Frontal cortex (tissue), 4 donors: ENCODE measurements around the gene PALLD. TPM values are rescaled to one million over a fixed set of nuclear protein-coding genes. Genes with fewer than 3 reads are reported as not detected.

Experiments
- DNase-seq, 2 donors: peaks; one replicate each; pipeline ENCODE4 v3.0.0; 2012; ENCODE audit warnings: low spot score in 2 of 2
- FAIRE-seq: peaks from 2 replicates; lab custom pipeline; 2012; peaks lifted over from hg19 to GRCh38; lab: Jason Lieb, UNC
- total RNA-seq: library from RNA; depleted of rRNA; stranded (reverse); fragments of >200 nt; gene quantifications from one replicate; pipeline ENCODE4 v1.2.3, GENCODE V29; 2014
- donor health status: control.
- donor health status: control.
- donor health status: control.

The PALLD gene
- total RNA-seq, 1 donor from 2014 or later: 17.1 TPM

GRCh38 chr4:168737806-168738172 lies 240.9 kb downstream of the PALLD start:
- DNase-seq (no peak), FAIRE-seq (no peak)

- no peak for DNase-seq
- no peak for FAIRE-seq
Observed at GRCh38 chr4:168739886-168740285, 243.0 kb downstream of the PALLD start.

DNA sequence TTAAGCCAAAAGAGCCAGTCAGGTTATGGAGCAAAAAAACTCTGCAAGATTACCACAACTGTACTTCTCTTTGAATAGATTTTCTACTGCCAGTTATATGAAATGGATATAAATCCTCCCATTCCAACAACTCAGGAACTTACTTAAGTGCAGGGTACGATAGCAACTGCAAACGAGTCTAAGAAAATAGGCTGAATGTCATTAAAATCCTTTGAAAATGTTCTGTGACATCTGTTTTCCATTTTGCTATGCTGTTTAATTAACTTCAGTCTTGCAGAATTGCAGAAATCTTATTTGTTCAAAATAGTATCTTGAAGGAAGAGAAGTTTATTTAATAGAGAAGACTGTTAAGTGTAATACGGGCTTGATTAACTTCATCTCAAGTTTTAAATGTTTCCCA lies 243.8 kb downstream of the PALLD start:
- FAIRE-seq: no peak
- no peak for DNase-seq

GRCh38 chr4:168741281-168742173 lies 244.7 kb downstream of the PALLD start:
- FAIRE-seq: no peak
- peak in 1 of 2 donors; percentile 10 for DNase-seq

DNA sequence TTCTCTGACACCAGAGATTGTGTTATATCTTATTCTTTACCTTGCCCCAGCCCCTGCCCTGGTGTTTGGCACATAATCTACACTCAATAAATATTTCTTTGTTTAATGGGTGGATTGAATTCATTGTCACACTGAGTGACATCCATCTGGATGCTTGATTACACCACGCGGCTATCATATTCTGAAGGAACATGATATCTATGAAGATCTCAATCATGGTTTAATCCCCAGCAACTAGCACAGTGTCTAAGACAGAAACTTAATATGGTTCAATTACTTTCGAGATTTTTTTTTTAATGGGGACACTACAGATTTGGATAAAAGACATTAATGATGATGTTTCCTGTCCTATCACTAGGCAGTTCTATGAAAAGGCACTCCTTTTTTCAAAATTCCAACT lies 246.3 kb downstream of the PALLD start:
- no peak for FAIRE-seq
- DNase-seq: no peak

DNA sequence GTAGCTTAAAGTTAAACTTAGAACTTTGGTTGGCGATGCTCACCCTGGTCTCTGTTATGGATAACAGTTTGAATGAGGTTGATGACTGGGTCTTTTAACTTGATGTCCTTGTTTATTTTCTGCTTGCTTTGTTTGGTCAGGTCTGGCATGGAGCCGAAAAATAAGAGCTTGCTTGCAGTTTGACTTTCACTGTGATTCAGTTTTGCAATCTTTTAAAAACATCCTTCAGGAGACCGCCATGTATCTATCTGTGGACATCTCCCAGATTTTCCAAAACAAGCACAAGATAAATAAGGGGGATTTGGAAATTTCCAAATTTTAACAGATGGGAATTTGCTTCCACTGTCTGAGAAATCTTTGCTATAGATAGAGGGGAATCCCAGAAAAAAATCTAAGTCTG lies 246.7 kb downstream of the PALLD start:
- DNase-seq (no peak), FAIRE-seq (no peak)

DNA sequence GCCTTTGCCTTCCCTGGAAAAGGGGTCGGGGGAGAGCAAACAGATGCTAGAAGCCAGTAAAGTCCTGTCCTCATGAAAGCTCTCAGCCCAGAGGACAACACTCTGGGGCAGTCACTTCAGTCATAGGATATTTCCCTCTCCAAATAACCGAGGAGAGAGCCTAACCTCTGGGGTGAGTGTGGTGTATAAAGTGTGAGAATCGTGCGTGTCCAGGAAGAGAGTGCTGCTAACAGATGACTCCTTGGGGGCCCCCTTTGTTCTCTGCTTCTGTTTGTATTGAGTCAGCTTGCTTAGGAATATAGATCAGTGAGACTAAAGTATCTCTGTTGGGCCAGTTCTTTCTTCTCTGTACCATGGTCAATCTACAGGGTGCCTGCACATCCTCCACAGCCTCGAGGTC lies 247.2 kb downstream of the PALLD start:
- DNase-seq: no peak
- FAIRE-seq: no peak

DNA sequence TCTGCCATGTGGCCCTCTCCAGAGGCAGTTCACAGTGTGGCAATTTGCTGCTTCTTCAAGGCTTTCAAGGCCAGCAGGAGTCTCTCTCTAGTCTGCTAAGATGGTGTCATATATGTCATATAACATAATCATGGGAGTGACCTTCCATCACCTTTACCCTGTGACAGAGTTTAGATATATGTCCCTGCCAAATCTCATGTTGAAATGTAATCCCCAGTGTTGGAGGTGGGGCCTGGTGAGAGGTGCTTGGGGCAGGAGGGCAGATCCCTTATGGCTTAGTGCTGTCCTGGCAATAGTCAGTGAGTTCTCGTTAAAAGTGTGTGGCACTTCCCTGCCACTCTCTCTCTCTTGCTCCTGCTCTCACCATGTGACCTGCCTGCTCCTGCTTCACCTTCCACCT lies 252.0 kb downstream of the PALLD start:
- DNase-seq (no peak), FAIRE-seq (no peak)

DNA sequence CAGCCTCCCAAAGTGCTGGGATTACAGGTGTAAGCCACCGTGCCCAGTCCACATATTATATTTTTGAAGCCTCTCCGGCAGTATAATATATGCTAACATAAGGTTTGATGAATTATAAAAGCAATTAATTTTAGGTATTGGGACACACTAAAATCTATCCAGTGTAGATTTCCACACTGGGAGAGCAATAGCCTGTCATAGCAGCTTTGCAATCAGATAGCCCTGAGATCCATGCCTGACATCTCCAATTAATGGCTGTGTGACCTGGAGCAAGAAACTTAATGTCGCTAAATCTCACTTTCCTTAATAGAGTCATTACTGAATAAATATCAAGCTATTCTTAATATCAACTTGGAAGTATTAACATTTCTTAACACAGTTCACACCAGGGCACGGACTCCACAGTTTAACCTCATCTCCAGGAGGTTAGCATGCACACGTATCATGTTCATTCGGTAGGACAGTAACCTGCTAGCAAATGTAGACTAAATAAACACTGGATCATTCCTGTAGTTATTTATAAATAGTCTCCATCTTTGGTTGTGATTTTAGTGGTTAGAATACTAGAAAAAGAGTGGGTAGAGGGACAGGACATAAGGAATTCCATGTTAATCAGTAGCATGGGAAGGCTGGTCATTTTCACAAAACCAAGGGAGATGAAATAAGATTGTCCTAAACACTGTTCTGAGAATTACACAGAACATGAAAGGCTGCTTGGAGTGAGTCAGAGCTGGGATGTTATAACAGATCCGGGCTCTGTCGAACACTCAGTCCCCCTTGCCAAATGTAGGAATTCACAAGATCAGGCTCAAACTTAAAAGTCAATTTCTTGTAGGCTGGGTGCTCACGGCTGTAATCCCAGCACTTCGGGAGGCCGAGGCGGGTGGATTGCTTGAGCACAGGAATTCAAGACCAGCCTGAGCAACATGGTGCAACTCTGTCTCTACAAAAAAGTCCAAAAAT lies 254.7 kb downstream of the PALLD start:
- no peak for DNase-seq
- no peak for FAIRE-seq

GRCh38 chr4:168755598-168756477 lies 259.0 kb downstream of the PALLD start:
- no peak for FAIRE-seq

DNA sequence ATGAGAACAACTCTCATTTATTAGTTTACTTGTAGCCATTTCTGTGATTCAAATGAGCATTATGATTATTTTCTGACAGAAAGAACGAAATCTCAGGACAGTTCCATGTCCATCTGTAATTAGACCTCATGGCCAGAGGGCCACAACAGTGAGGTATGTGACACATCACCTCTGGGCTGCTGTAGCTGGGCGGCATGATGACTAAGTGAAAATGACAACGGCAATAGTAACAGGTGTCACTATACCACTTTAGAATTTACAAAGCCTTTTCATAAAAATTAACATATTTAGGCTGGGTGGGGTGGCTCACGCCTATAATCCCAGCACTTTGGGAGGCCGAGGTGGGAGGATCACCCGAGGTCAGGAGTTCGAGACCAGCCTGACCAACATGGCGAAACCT lies 260.6 kb downstream of the PALLD start:
- FAIRE-seq (no peak), DNase-seq (no peak)

More at GRCh38 chr4:168755598-168756477, 259.0 kb downstream of the PALLD start:
- no peak for DNase-seq

DNA sequence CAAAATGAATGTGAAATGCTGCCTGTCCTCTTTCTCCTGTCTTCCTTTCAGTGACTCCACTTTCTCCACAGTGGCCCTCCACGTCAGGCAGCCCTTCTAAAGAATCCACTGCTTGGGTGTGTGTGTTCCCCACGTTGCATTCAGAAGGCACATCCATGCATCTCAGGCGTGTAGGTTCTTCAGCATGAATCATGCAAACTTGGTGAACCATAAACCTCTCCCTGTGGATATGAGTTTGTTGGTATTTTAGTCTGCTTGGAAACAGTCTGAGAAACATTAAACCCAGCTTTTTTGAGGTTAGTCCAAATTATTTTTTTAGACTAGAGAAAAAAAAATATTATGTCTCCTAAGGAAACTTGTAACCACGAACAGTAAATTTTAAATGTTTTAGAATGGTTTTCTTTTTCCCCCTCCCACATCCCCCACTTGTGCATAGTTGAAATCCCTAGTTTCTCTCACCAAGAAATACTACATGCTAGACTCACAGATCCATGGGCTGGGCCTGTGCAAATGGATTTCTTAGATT lies 261.6 kb downstream of the PALLD start:
- DNase-seq: no peak
- FAIRE-seq: no peak

- no peak for FAIRE-seq
- DNase-seq: no peak
Observed at GRCh38 chr4:168759321-168759720, 262.5 kb downstream of the PALLD start.

GRCh38 chr4:168759959-168760527 lies 263.2 kb downstream of the PALLD start:
- FAIRE-seq: no peak
- no peak for DNase-seq

DNA sequence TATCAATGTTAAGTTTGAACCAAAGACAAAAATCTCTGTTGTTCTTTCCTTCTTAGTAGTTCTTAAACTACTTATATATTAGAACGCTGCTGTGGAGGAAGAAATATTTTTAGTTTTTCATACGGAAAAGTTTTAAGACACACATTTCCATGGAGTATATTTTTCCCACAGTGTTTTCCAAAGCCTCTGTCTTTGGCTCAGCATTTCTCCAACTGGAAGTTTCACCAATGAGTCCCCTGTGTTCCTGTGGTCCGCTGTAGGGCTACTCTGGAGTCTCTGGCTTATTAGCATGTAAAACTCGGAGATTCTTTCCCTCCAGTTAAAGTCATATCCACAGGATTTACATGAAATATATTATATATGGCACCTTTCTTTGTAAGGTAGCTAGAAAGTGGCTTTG lies 264.2 kb downstream of the PALLD start:
- FAIRE-seq (no peak), DNase-seq (no peak)

GRCh38 chr4:168765322-168765721 lies 268.5 kb downstream of the PALLD start:
- no peak for DNase-seq
- FAIRE-seq: no peak

DNA sequence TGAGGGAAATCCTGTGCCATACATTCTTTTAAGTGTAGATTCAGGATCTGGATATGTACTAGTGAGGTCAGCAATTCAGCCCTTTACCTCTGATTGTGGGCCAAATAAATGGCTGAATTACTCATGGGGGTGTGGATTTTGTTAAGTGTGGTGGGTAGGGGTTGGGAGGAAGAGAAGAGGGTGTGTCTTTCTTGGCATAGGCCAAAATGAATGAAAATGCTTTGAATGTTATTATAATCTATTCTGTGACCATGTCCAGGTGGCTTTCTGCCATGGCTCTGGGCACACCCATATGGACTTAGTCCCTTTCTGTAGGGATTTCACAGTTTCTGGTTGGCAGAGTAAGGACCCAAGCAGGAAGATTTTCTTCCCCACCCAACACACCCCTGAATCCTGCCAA lies 268.9 kb downstream of the PALLD start:
- no peak for FAIRE-seq
- DNase-seq: no peak

DNA sequence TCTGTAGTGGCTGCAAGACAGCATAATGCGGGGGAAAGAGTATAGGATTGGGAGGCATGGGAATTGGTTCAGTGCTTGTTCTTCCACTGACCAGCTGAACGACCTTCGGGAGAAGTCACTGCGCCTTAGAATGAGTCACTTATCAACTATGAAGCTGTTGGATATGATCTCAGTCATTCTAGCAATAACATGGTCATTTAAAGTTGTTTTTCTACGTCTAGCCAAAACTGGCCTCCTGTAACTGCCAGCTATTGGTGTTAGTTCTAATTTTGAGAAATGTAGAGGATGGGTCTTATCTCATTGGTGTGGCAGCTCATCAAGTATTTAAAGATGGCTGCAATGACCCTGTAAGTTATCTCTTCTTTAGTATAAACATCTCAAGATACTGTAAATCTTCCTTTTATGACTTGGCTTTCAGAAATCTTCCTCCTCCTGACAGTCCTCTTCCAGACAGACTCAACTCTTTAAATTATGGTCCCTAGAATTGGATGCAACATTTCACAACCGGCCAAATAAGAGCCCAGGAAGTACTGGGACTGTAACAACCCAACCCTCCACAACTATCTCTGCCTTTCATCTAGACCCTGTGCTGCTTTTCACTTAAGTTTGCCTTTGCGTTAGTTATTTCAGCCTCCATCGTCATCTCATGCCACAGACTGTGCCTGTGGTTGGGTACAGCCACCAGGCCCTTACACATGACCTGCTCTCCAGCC lies 269.9 kb downstream of the PALLD start:
- FAIRE-seq (no peak), DNase-seq (no peak)

- DNase-seq (no peak), FAIRE-seq (no peak)
Observed at GRCh38 chr4:168769416-168769815, 272.6 kb downstream of the PALLD start.
